Hepatocyte (in vitro differentiated cells): ENCODE measurements around the gene TIGD3. TPM values are rescaled to one million over a fixed set of nuclear protein-coding genes. Genes with fewer than 3 reads are reported as not detected.

Experiments
- DNase-seq: peaks from one replicate; pipeline ENCODE4 v3.0.0-alpha.2; 2016; ENCODE audit warnings: low spot score
- H2AFZ ChIP-seq: fragments of 200-600 bp; sonication (generic); 2 replicates; pipeline ENCODE4 v1.6.0; 2016; ENCODE audit warnings: antibody characterized with exemption, mild to moderate bottlenecking
- H3K27ac ChIP-seq: fragments of 200-600 bp; sonication (generic); 2 replicates; pipeline ENCODE4 v1.5.1; 2016; ENCODE audit warnings: mild to moderate bottlenecking
- H3K27me3 ChIP-seq: fragments of 200-600 bp; sonication (generic); 2 replicates; pipeline ENCODE4 v1.6.1; 2016
- H3K36me3 ChIP-seq: fragments of 200-600 bp; sonication (generic); replicated peaks from 2 replicates; pipeline ENCODE4 v1.5.1; 2016; ENCODE audit warnings: low read depth; ENCODE audit not compliant: insufficient read depth
- H3K4me1 ChIP-seq: fragments of 200-600 bp; sonication (generic); 2 replicates; pipeline ENCODE4 v1.5.1; 2016; ENCODE audit warnings: mild to moderate bottlenecking, moderate library complexity; ENCODE audit not compliant: insufficient read depth
- H3K4me2 ChIP-seq: fragments of 200-600 bp; sonication (generic); 2 replicates; pipeline ENCODE4 v1.6.0; 2016
- H3K4me3 ChIP-seq: fragments of 200-600 bp; sonication (generic); 2 replicates; pipeline ENCODE4 v1.5.1; 2016; ENCODE audit warnings: mild to moderate bottlenecking
- H3K79me2 ChIP-seq: fragments of 200-600 bp; sonication (generic); 2 replicates; pipeline ENCODE4 v1.6.0; 2017; ENCODE audit warnings: mild to moderate bottlenecking
- H3K9me2 ChIP-seq: fragments of 200-600 bp; sonication (generic); replicated peaks from 2 replicates; pipeline ENCODE4 v1.6.0; 2017; ENCODE audit warnings: mild to moderate bottlenecking; ENCODE audit not compliant: insufficient read depth
- H3K9me3 ChIP-seq: fragments of 200-600 bp; sonication (generic); 2 replicates; pipeline ENCODE4 v1.5.1; 2016; ENCODE audit warnings: low read depth, mild to moderate bottlenecking
- H4K20me1 ChIP-seq: fragments of 200-600 bp; sonication (generic); 2 replicates; pipeline ENCODE4 v1.6.0; 2016; ENCODE audit warnings: mild to moderate bottlenecking; ENCODE audit not compliant: insufficient read depth, poor library complexity, severe bottlenecking
- CTCF ChIP-seq: fragments of 200-600 bp; sonication (generic); IDR thresholded peaks from 2 replicates; pipeline ENCODE4 v1.5.1; 2016; ENCODE audit warnings: antibody characterized with exemption, mild to moderate bottlenecking; ENCODE audit not compliant: poor library complexity
- EZH2 ChIP-seq: fragments of 200-600 bp; sonication (generic); IDR thresholded peaks from 2 replicates; pipeline ENCODE4 v1.6.1; 2016; ENCODE audit warnings: antibody characterized with exemption, mild to moderate bottlenecking, borderline replicate concordance
- EZH2phosphoT487 ChIP-seq: fragments of 200-600 bp; sonication (generic); IDR thresholded peaks from one replicate; pipeline ENCODE4 v1.6.1; 2018; ENCODE audit warnings: antibody characterized with exemption, mild to moderate bottlenecking, low read depth, moderate library complexity; ENCODE audit not compliant: unreplicated experiment, severe bottlenecking
- WGBS: methylation state at CpG from one replicate; pipeline ENCODE4 v1.1.6; 2016; ENCODE audit warnings: low lambda C conversion rate; ENCODE audit errors: missing lambda C conversion rate; 5-methylcytosine and 5-hydroxymethylcytosine counted together
- polyA plus RNA-seq: library from polyadenylated mRNA; unstranded; fragments of >200 nt; fragmentation: Nextera tagmentation; extraction: Ambion mirVana; gene quantifications from 2 replicates; pipeline ENCODE4 v1.2.1, GENCODE V29; 2016
- total RNA-seq: library from RNA; depleted of rRNA; stranded (reverse); fragments of >200 nt; gene quantifications from 2 replicates; pipeline ENCODE4 v1.2.3, GENCODE V29; 2014

Gene TIGD3
- total and polyA plus RNA-seq, 2 experiments from 2014 or later: 1.7 to 2.0 TPM

- no peak overlapping the region for H3K27ac ChIP-seq
- no peaks in the 10 kb centered on the region for H3K27me3 ChIP-seq
- no peaks in the 10 kb centered on the region for H3K9me2 ChIP-seq
- TF ChIP-seq EZH2 (no peak), CTCF (no peak), EZH2phosphoT487 (no peak)
- DNase-seq: no peak
- no peak overlapping the region for H2AFZ ChIP-seq
- no peaks in the 10 kb centered on the region for H4K20me1 ChIP-seq
- no peaks in the 10 kb centered on the region for H3K9me3 ChIP-seq
- peaks cover 25% of the 10 kb centered on the region for H3K4me1 ChIP-seq
- no peaks in the 10 kb centered on the region for H3K36me3 ChIP-seq
- H3K79me2 ChIP-seq: peaks cover 3% of the 10 kb centered on the region
- H3K4me2 ChIP-seq: no peak overlapping the region
- no peak overlapping the region for H3K4me3 ChIP-seq
- WGBS: 93% methylated on average over 16 of the region's 16 CpGs
Measured at GRCh38 chr11:65376138-65376713, 21.7 kb downstream of the TIGD3 start.

GRCh38 chr11:65377036-65377435, 22.5 kb downstream of the TIGD3 start:
- H2AFZ ChIP-seq: no peak overlapping the region
- DNase-seq: no peak
- H3K27me3 ChIP-seq: no peaks in the 10 kb centered on the region
- 88% methylated on average over 7 of the region's 8 CpGs for WGBS
- H3K4me3 ChIP-seq: no peak overlapping the region
- no peaks in the 10 kb centered on the region for H3K9me2 ChIP-seq
- H3K4me1 ChIP-seq: peaks cover 33% of the 10 kb centered on the region
- H3K9me3 ChIP-seq: no peaks in the 10 kb centered on the region
- H3K4me2 ChIP-seq: no peak overlapping the region
- H4K20me1 ChIP-seq: no peaks in the 10 kb centered on the region
- peaks cover 3% of the 10 kb centered on the region for H3K79me2 ChIP-seq
- H3K27ac ChIP-seq: no peak overlapping the region
- TF ChIP-seq EZH2 (no peak), CTCF (no peak)
- H3K36me3 ChIP-seq: no peaks in the 10 kb centered on the region

GRCh38 chr11:65377777-65378176, 23.2 kb downstream of the TIGD3 start:
- WGBS: 88% methylated on average over 8 of the region's 8 CpGs
- Histone ChIP-seq H3K9me3 (no peaks in the 10 kb centered on the region), H3K36me3 (no peaks in the 10 kb centered on the region), H2AFZ (no peak overlapping the region), H3K4me3 (no peak overlapping the region), H4K20me1 (no peaks in the 10 kb centered on the region), H3K27me3 (no peaks in the 10 kb centered on the region), H3K4me2 (peak overlapping the region; percentile 7), H3K27ac (peak overlapping the region; percentile 5), H3K79me2 (peaks cover 3% of the 10 kb centered on the region), H3K9me2 (no peaks in the 10 kb centered on the region), H3K4me1 (peaks cover 37% of the 10 kb centered on the region)
- no peak for DNase-seq
- no peak for TF ChIP-seq CTCF
- TF ChIP-seq EZH2phosphoT487: no peak
- TF ChIP-seq EZH2: no peak
